SU-DHL-6 (cell line): Measurements from ENCODE around the gene LSM14B.

Source experiments
- EZH2phosphoT487 ChIP-seq: fragments of 200-600 bp; sonication (generic), shearing (Covaris generic); conservative IDR thresholded peaks from 2 replicates; pipeline ENCODE4 v1.6.1; 2018; ENCODE audit warnings: mild to moderate bottlenecking, antibody characterized with exemption, low read length, moderate library complexity, mixed read lengths
- TF ChIP-seq, protein P1 (sequence below): fragments of 200-600 bp; sonication (generic); IDR thresholded peaks from one replicate; pipeline ENCODE4 v1.5.1; 2017; ENCODE audit warnings: antibody characterized with exemption, mild to moderate bottlenecking, low read length, moderate library complexity; ENCODE audit not compliant: insufficient read depth, poor library complexity, severe bottlenecking

DNA sequence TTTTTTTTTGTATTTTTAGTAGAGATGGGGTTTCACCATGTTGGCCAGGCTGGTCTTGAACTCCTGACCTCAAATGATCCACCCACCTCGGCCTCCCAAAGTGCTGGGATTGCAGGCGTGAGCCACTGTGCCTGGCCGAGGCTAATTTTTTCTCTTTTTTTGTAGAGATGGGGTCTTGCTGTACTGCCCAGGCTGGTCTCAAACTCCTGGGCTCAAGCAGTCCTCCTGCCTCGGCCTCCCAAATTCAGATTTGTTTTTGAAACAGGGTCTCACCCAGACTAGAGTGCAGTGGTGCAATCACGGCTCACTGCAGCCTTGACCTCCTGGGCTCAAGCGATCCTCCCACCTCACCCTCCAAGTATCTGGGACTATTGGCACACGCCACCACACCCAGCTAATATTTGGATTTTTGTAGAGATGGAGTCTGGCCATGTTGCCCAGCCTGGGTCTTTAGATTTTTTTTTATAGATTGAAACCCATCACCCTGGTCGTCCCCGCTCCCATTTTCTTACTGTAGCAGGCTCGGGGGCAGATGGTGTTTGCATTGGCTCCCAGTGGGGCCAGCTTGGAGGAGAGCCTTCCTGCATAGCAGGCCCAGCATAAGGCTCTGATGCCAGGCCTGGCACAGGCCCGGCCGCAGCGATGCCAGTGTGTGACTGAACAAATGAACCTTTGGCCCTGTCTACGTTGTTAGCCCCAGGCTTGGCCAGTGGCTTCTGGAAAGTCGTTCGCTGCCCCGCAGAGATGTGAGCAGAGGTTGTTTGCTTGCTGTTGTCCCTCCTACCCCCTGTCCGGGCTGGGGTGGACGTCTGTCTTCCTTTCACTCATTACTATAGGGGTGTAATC is 56.3 kb downstream of the LSM14B start:
- TF ChIP-seq, protein P1, sequence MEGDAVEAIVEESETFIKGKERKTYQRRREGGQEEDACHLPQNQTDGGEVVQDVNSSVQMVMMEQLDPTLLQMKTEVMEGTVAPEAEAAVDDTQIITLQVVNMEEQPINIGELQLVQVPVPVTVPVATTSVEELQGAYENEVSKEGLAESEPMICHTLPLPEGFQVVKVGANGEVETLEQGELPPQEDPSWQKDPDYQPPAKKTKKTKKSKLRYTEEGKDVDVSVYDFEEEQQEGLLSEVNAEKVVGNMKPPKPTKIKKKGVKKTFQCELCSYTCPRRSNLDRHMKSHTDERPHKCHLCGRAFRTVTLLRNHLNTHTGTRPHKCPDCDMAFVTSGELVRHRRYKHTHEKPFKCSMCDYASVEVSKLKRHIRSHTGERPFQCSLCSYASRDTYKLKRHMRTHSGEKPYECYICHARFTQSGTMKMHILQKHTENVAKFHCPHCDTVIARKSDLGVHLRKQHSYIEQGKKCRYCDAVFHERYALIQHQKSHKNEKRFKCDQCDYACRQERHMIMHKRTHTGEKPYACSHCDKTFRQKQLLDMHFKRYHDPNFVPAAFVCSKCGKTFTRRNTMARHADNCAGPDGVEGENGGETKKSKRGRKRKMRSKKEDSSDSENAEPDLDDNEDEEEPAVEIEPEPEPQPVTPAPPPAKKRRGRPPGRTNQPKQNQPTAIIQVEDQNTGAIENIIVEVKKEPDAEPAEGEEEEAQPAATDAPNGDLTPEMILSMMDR, result no peak
- no peak for TF ChIP-seq EZH2phosphoT487
